C4-2B (cell line): ENCODE data around the gene DLX3.

Experiments
- H3K27ac ChIP-seq: fragments of 450-650 bp; 2 replicates; pipeline ENCODE4 v1.5.1; 2017
- ZFX ChIP-seq: fragments of 450-650 bp; IDR thresholded peaks from 2 replicates; pipeline ENCODE4 v1.6.1; 2017
- TF ChIP-seq, protein P1 (sequence below): fragments of 450-650 bp; conservative IDR thresholded peaks from 2 replicates; pipeline ENCODE4 v1.5.1; 2017; ENCODE audit warnings: mild to moderate bottlenecking

Gene DLX3

DNA sequence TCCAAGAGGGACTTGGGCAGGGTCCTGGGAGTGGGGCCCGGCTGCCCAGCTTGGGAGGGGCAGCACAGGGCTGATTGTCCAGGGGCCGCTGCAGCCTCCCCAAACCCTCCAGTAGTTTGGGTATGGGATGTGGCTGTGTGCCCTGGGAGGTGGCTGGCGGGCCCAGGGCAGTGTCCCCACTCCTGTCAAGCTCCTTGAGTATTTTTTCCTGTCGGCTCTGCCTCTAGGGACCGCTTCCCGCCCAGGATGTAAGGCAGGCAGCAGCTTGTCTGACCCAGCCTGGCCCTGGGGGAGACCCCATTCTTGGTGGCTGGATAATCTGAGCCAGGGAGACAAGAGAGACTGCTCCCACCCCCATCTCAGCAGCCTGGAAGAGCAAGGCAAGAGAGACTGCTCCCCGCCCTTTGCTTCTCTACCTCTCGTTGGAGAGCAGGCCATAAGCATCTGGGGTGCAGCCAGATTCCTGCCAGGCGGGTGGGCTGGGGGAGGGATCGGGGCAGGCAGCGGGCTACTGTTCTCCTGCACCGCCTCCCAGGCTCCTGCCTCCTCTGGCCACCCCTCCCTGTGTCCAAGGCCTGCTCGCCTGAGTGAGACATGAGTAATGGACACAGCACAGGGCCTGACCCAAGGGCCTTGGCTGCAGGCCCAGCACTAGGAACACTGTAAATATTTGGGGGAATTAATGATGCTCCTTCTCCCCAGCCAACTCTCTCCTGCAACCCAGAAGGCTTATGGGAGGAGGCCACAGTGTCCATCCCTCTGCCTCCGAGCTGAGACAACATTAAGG lies 42.5 kb upstream of the DLX3 start:
- no peak overlapping the region for H3K27ac ChIP-seq
- TF ChIP-seq ZFX: no peak
- TF ChIP-seq, protein P1, sequence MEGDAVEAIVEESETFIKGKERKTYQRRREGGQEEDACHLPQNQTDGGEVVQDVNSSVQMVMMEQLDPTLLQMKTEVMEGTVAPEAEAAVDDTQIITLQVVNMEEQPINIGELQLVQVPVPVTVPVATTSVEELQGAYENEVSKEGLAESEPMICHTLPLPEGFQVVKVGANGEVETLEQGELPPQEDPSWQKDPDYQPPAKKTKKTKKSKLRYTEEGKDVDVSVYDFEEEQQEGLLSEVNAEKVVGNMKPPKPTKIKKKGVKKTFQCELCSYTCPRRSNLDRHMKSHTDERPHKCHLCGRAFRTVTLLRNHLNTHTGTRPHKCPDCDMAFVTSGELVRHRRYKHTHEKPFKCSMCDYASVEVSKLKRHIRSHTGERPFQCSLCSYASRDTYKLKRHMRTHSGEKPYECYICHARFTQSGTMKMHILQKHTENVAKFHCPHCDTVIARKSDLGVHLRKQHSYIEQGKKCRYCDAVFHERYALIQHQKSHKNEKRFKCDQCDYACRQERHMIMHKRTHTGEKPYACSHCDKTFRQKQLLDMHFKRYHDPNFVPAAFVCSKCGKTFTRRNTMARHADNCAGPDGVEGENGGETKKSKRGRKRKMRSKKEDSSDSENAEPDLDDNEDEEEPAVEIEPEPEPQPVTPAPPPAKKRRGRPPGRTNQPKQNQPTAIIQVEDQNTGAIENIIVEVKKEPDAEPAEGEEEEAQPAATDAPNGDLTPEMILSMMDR: no peak

DNA sequence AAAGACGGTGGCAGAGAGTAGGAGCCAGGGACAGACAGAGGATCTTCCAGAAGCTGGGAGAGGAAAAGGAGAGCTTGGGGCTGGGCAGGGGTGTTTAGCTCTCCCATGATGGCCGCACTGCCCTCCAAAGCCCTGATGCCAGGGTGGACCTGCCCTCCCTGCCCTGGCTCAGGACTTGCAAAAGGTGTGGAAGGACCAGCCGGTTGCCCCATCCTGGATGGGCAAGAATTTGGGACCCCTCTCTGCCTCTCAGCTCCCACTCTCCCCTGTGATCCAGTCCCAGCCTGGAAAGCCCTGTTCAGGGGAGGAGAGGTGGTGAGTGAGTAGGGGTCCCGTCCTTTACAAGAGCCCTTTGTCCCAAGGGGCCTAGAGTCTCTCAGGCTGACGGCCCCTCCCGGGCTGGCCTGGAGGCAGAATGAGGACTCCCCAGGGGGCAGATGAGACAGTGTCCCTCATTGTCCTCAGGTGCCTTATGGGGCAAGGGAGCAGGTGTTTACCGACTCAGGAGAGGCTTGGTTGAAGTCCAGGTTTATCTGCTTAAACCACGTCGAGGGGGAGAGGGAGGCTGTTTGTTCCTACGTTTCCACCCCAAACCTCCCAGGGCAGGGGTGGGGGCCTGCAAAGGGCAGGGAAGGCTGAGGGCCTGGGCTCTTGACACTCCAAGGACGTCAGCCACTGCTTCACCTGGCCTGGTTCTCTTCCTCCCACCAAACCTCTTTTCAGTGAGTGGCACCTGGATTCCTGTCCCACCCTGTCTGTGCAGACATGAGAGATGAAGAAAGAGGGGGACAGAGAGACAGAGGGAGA lies 41.6 kb upstream of the DLX3 start:
- TF ChIP-seq, protein P1: no peak
- TF ChIP-seq ZFX: no peak
- H3K27ac ChIP-seq: no peak overlapping the region

DNA sequence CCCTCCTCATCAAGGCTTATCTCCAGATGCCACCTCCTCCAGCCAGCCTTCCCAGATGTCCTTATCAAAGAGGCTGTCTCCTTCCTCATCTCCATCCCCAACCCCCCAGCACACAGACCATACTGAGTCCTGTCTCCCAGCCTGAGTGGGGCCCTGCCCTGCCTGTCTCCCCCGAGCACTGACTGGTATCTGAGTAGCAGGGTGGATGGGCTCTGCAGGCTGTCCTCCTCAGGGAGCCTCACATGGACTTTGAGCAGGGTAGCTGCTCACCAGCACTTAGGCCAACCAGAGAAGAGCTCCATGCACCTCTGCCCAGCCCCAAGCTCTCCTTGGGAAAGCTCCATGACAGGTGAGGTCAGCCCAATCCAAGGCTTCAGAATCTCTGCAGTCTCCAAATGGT lies 40.9 kb upstream of the DLX3 start:
- no peak for TF ChIP-seq ZFX
- TF ChIP-seq, protein P1: no peak
- no peak overlapping the region for H3K27ac ChIP-seq

DNA sequence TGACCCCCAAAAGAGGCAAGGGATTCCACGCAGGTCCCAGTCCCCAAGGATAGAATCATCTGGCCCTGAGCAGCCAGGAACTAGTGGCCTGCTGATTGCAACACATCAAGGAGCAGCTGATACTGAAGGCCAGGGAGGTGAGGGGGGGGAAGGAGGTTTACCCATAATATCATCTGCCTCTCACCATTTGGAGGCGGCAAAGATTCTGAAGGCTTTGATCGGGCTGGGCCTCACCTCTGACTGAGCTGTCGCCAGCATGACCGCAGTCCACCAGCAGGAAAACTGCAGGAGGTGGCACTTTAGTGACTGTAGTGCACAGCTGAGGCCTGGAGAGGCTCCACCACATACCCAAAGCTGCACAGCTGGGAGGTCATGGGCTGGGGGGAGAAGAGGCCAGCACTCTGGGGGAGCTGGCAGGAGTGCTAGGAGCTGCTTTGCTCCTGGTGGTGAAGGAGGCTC lies 40.4 kb upstream of the DLX3 start:
- H3K27ac ChIP-seq: no peak overlapping the region
- TF ChIP-seq, protein P1: no peak
- no peak for TF ChIP-seq ZFX

DNA sequence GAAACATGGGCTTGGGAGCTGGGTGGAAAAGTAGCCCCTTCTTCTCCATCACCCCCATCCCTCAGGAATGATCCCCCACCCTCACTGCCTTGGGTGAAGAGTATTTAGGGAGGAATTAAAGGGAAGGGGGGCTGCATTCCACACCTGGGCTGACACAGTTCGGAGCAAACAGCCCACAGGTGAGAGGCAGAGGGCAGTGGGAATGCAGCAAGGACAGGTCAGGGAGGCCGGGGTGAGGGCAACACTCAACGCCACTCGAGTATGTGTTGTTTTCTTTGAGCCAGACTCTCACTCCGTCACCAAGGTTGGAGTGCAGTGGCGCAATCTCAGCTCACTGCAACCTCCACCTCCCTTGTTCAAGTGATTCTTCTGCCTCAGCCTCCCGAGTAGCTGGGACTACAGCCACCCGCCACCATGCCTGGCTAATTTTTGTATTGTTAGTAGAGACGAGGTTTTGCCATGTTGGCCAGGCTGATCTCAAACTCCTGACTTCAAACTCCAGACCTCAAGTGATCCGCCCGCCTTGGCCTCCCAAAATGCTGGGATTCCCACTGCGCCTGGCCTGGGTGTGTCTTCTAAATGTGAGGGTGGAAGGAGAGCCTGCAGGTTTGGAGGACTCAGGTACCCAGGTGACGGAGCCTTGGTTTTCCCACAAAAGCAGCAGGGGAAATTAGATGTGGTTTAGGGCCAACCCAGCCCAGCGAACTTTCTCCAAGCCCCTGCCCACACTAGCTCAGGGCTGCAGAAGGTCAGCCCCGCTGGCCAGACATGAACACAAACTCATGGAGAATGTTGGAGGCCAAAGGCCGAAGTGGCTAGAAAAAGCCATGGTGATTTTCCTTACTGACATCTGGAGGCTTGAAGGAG lies 39.7 kb upstream of the DLX3 start:
- no peak for TF ChIP-seq ZFX
- TF ChIP-seq, protein P1: no peak
- H3K27ac ChIP-seq: no peak overlapping the region

DNA sequence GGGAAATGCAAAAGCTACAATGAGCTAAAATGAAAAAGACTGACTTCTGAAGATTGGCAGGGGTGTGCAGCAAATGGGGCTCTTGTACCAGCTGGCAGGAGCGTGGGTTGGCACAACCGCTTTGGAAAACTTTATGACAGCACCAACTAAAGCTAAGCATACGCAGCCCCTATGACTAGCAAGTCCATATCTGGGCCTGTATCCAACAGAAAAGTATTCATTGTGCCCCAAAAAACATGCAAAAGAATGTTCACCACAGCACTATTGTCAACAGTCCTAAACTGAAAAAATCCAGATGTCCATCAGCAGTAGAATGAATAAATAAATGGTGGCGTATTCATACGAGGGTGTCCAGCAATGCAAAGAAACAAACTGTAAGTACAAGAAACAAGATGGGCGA lies 38.3 kb upstream of the DLX3 start:
- TF ChIP-seq, protein P1: no peak
- no peak for TF ChIP-seq ZFX

More for the DNA sequence above, 38.3 kb upstream of the DLX3 start:
- H3K27ac ChIP-seq: no peak overlapping the region
